Parathyroid adenoma (tissue), 2 donors: ENCODE results near the gene PAM.

Experiments used
- H2AFZ ChIP-seq: fragments of 300-600 bp; sonication (generic); one replicate; pipeline ENCODE4 v1.7.0; 2017; ENCODE audit warnings: antibody characterized with exemption, mild to moderate bottlenecking
- H3K27ac ChIP-seq: fragments of 300-600 bp; sonication (generic); one replicate; pipeline ENCODE4 v1.7.0; 2017
- H3K27me3 ChIP-seq: fragments of 300-600 bp; sonication (generic); one replicate; pipeline ENCODE4 v1.7.0; 2017; ENCODE audit warnings: low read length; ENCODE audit not compliant: control insufficient read depth, insufficient read depth
- H3K36me3 ChIP-seq: fragments of 300-600 bp; sonication (generic); one replicate; pipeline ENCODE4 v1.7.0; 2017; ENCODE audit warnings: low read length; ENCODE audit not compliant: control insufficient read depth, insufficient read depth
- H3K4me1 ChIP-seq: fragments of 300-600 bp; sonication (generic); one replicate; pipeline ENCODE4 v1.7.0; 2017; ENCODE audit warnings: control low read depth
- H3K4me2 ChIP-seq: fragments of 300-600 bp; sonication (generic); one replicate; pipeline ENCODE4 v1.7.0; 2017; ENCODE audit warnings: low read length
- H3K4me3 ChIP-seq: fragments of 300-600 bp; sonication (generic); one replicate; pipeline ENCODE4 v1.7.0; 2017; ENCODE audit warnings: low read depth, low read length
- H3K79me2 ChIP-seq: fragments of 300-600 bp; sonication (generic); one replicate; pipeline ENCODE4 v1.7.0; 2017; ENCODE audit warnings: control low read depth
- H3K9ac ChIP-seq: fragments of 300-600 bp; sonication (generic); one replicate; pipeline ENCODE4 v1.7.0; 2017; ENCODE audit warnings: mild to moderate bottlenecking
- H3K9me3 ChIP-seq: fragments of 300-600 bp; sonication (generic); one replicate; pipeline ENCODE4 v1.7.0; 2017; ENCODE audit warnings: low read length; ENCODE audit not compliant: control insufficient read depth
- CTCF ChIP-seq: fragments of 300-600 bp; sonication (generic); IDR thresholded peaks from one replicate; pipeline ENCODE4 v1.7.0; 2017; ENCODE audit warnings: antibody characterized with exemption, mild to moderate bottlenecking
- donor health status: primary hyperparathyroidism.

The PAM gene

DNA sequence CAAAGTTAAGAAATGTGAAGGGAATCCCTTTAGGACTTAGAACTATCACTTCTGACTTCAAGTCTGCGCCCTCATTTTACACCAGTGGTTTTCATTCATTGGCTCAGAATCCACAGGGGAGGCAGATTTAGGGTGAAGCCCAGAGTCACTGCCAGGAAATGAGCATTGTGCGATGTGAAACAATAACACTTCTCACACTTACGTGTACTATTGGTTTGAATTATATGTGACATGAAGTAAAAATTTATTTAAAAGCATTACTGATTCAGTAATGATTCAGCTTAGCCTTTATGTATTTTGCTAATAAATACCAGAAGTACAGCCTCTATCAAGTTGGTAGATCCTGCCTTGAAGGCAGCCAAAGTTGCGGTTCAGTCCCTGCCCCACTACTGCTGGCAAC, 98.6 kb downstream of the PAM start:
- Histone ChIP-seq H3K4me1 (no peaks in the 10 kb centered on the region), H3K9ac (no peak overlapping the region), H3K4me3 (no peak overlapping the region), H3K27me3 (no peaks in the 10 kb centered on the region), H3K4me2 (no peak overlapping the region), H2AFZ (no peak overlapping the region), H3K79me2 (no peaks in the 10 kb centered on the region), H3K9me3 (no peaks in the 10 kb centered on the region), H3K36me3 (no peaks in the 10 kb centered on the region), H3K27ac (no peak overlapping the region)
- TF ChIP-seq CTCF: no peak

DNA sequence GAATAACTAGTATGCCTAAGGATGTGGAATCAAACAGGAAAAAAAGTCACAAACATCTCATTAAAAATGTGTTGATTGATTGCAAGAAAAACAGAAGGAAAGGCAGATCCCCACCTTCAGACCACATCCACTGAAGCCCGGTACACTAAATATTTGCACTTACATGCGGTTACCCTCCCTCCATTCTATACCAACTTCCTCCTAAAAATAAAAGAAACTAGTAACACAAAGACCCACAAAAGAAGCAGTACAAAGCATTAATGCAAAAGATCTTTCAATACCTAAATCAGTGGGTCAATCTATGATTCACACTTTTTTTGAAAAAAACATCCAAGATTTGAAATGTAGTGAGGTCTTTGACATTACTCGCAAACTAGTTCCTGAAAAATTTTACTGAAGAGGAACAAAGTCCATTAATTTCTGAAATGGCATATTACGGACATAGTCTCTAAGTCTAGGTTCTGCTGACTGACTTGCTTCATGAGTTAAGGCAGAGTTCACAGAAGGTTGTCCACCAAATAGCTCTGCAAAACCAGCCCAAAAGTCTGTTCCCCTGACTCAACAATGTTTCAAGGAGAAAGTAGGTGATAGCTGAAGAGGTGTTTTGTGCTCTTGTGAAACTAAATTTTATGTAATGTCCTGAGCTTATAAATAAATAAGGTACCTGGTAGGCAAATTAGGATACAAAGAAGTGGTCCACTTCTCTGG, 100.7 kb downstream of the PAM start:
- no peaks in the 10 kb centered on the region for H3K27me3 ChIP-seq
- no peaks in the 10 kb centered on the region for H3K4me1 ChIP-seq
- H3K36me3 ChIP-seq: no peaks in the 10 kb centered on the region
- H3K4me2 ChIP-seq: no peak overlapping the region
- no peak overlapping the region for H3K9ac ChIP-seq
- H3K9me3 ChIP-seq: no peaks in the 10 kb centered on the region
- TF ChIP-seq CTCF: no peak
- no peaks in the 10 kb centered on the region for H3K79me2 ChIP-seq
- H3K4me3 ChIP-seq: no peak overlapping the region
- no peak overlapping the region for H2AFZ ChIP-seq
- H3K27ac ChIP-seq: no peak overlapping the region

DNA sequence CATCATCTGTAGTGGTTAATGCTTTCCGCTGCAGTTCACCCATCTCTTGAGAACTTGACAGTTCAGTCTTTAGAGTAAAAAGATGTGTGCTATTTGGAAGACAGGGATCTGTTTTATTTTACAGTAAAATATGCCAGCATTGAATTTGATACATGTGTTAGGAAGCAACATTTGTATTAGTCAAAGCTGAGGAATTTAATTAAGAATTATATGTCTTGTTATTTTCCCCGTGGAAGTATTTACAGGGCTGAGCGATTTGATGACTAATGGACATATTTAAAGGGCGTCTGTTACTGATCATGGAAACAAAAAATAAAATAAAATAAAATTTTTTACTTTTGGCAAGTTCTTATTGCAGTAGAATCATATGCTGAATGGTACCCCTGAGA, 101.3 kb downstream of the PAM start:
- H3K79me2 ChIP-seq: no peaks in the 10 kb centered on the region
- H2AFZ ChIP-seq: no peak overlapping the region
- no peaks in the 10 kb centered on the region for H3K4me1 ChIP-seq
- no peaks in the 10 kb centered on the region for H3K36me3 ChIP-seq
- no peak overlapping the region for H3K4me3 ChIP-seq
- H3K27me3 ChIP-seq: no peaks in the 10 kb centered on the region
- H3K4me2 ChIP-seq: no peak overlapping the region
- H3K27ac ChIP-seq: no peak overlapping the region
- TF ChIP-seq CTCF: no peak
- H3K9ac ChIP-seq: no peak overlapping the region
- H3K9me3 ChIP-seq: no peaks in the 10 kb centered on the region

DNA sequence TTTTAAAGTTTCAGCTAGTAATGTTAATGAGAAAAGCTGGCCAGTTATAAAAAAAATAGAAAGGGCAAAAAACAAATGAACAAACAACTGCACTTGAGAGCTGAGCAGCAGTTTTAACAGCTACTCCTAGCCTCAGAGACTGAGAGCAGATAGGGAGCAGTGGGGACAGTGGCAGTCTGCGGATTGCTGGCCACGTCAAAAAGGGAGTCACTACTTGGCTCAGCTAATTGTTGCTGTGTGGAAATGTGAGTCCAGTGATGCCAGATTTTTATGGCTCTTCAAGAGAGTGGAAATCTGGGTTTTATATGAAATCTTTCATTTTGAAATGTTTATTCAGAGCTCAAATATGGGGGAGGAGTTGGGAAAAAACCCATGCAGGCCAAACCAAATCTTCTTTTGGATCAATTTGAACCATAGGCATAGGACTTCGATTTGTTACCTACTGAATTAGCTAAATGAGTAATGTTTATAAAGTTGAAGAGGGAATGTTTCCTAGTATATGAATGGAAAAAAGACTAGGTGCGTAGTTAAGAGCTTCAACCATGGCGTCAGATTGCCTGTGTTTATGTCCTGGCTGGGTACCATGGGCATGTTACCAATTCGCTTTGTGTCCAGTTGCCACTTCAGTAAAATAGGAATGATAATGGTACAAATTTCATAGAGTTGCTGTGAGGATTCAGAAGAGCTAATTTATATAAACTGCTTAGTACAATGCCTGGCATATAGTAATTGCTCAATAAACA, 102.1 kb downstream of the PAM start:
- Histone ChIP-seq H3K4me2 (no peak overlapping the region), H3K27ac (no peak overlapping the region), H3K4me1 (no peaks in the 10 kb centered on the region), H3K36me3 (no peaks in the 10 kb centered on the region), H3K9me3 (no peaks in the 10 kb centered on the region), H3K79me2 (no peaks in the 10 kb centered on the region), H2AFZ (no peak overlapping the region), H3K27me3 (no peaks in the 10 kb centered on the region), H3K9ac (no peak overlapping the region), H3K4me3 (no peak overlapping the region)
- TF ChIP-seq CTCF: no peak
